Duodenal mucosa (tissue), 2 donors: ENCODE results near the gene TMEM26.
A peak's percentile ranks its signal among the peaks of the same experiment; 100 is the strongest.

ENCODE experiments used
- H3K27ac ChIP-seq: one replicate; pipeline ENCODE4 v1.7.0; 2013; ENCODE audit warnings: low read depth, low read length
- H3K27me3 ChIP-seq, 2 donors: one replicate each; pipeline ENCODE4 v1.7.0; 2013; ENCODE audit warnings: low read length in 2 of 2, control low read depth in 1 of 2; ENCODE audit not compliant: insufficient read depth in 2 of 2, control insufficient read depth in 1 of 2
- H3K36me3 ChIP-seq, 2 donors: one replicate each; pipeline ENCODE4 v1.7.0; 2013; ENCODE audit warnings: low read length in 2 of 2, control low read depth in 1 of 2; ENCODE audit not compliant: insufficient read depth in 2 of 2, control insufficient read depth in 1 of 2
- H3K4me1 ChIP-seq, 2 donors: one replicate each; pipeline ENCODE4 v1.7.0; 2013; ENCODE audit warnings: low read length in 2 of 2, control low read depth in 1 of 2; ENCODE audit not compliant: insufficient read depth in 2 of 2, control insufficient read depth in 1 of 2
- H3K4me3 ChIP-seq, 2 donors: one replicate each; pipeline ENCODE4 v1.7.0; 2013; ENCODE audit warnings: low read length in 2 of 2, low read depth in 1 of 2
- H3K9ac ChIP-seq, 2 donors: one replicate each; pipeline ENCODE4 v1.7.0; 2013; ENCODE audit warnings: low read length in 2 of 2, low read depth in 1 of 2
- H3K9me3 ChIP-seq, 2 donors: one replicate each; pipeline ENCODE4 v1.7.0; 2013; ENCODE audit warnings: low read length in 2 of 2, control low read depth in 1 of 2; ENCODE audit not compliant: control insufficient read depth in 1 of 2

Gene TMEM26

DNA sequence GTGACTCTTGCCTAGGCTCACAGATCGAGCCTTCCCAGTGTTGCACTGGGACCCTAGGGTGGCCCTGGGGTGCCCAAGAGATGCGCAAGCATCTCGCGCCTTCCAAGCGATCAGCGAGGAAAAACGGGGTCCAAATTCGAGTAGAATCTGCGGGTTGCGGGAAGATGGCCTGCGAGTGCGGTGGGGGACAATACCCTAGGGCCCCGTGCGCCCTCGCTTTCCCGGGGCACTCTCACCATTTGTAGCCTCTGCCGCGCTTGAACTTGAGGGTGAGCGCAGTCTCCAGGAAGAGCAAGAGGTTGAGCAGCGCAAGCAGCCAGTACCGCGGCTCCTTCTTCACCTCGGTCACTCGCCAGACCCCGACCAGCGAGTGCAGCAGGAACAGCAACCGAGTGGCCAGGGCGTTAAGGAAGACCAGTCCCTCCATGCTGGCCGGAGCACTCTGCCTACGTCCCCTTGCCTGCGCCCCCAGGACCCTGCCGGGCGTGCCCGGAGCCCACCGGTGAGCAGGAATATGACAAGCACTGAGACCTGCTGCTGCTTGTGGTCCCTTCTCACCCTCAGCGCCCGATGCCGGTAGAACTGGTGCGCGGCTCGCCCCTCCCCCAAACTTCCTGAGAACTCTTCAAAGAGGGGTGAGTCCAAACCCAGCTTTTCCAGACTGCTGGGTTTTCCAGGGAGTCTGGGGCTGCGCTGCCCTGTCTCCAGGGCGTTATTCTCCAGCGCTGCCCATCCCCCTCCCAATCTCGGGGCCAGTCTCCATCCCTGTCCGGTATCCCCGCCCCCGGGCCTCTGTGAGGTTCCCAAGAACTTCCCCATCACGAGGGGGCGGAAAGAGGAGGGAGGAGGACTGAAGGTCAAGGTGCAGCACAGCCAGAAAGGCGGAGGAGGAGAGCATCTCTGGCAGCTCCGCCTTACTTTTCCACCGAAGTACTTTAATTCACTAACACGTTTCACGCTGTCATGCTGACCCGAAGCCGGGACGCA is at the start of gene TMEM26:
Gene TMEM26 (minus strand): TSS at position 727 of the 987 bp plus-strand sequence. CDS start 300 bp downstream, at position 427.
- Histone ChIP-seq H3K27ac (peak within 1 kb of the TSS; percentile 65), H3K4me3 (peak within 1 kb of the TSS; percentile 65 to 78), H3K4me1 (peaks cover 11 to 26% of the 10 kb centered on the region in 2 donors), H3K27me3 (peaks cover 7 to 14% of the 10 kb centered on the region in 2 donors), H3K9ac (peak within 1 kb of the TSS; percentile 49 to 60), H3K9me3 (no peaks in the 10 kb centered on the region), H3K36me3 (no peaks in the 10 kb centered on the region)

GRCh38 chr10:61500460-61500859 is 47.3 kb upstream of the TMEM26 start:
- Histone ChIP-seq H3K9me3 (no peaks in the 10 kb centered on the region), H3K27me3 (no peaks in the 10 kb centered on the region), H3K27ac (no peak overlapping the region), H3K9ac (no peak overlapping the region), H3K4me3 (no peak overlapping the region), H3K4me1 (no peaks in the 10 kb centered on the region), H3K36me3 (no peaks in the 10 kb centered on the region)

DNA sequence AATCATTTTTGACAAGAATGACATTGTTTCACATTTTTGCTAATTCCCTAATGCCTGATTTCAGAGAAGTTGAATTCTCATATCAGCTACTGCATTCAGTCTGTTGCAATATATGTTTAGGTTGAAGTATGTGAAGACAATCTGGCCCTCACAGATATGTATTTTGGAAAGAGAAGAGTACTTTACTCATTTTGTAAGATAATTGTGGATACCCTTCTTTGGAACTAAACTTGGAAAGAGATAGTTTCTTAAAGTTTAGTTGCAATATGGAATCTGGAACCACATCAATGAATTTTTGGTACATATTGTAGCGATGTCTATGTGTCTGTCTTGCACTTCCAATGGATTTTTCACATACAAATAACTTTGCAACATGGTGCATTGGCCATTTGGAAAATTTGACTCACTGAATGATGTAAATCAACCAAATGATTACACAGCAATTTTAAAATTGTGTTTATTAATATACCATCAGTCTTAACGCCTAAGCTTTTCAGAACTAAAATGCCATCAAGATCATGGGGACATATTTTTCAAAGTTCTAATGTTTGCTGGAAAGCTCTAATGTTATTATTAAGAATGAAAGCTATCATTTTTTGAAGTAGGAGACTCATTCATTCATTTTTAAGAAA is 39.3 kb upstream of the TMEM26 start:
- Histone ChIP-seq H3K27ac (no peak overlapping the region), H3K9ac (no peak overlapping the region), H3K4me1 (no peaks in the 10 kb centered on the region), H3K27me3 (no peaks in the 10 kb centered on the region), H3K4me3 (no peak overlapping the region), H3K36me3 (no peaks in the 10 kb centered on the region), H3K9me3 (no peaks in the 10 kb centered on the region)

- Histone ChIP-seq H3K4me3 (no peak overlapping the region), H3K9ac (no peak overlapping the region), H3K4me1 (no peaks in the 10 kb centered on the region), H3K9me3 (no peaks in the 10 kb centered on the region), H3K36me3 (no peaks in the 10 kb centered on the region), H3K27ac (no peak overlapping the region), H3K27me3 (no peaks in the 10 kb centered on the region)
Measured at GRCh38 chr10:61487506-61487905, 34.3 kb upstream of the TMEM26 start.

GRCh38 chr10:61486738-61487396 is 33.7 kb upstream of the TMEM26 start:
- Histone ChIP-seq H3K9ac (no peak overlapping the region), H3K4me1 (no peaks in the 10 kb centered on the region), H3K4me3 (no peak overlapping the region), H3K27ac (no peak overlapping the region), H3K9me3 (no peaks in the 10 kb centered on the region), H3K27me3 (no peaks in the 10 kb centered on the region), H3K36me3 (no peaks in the 10 kb centered on the region)

DNA sequence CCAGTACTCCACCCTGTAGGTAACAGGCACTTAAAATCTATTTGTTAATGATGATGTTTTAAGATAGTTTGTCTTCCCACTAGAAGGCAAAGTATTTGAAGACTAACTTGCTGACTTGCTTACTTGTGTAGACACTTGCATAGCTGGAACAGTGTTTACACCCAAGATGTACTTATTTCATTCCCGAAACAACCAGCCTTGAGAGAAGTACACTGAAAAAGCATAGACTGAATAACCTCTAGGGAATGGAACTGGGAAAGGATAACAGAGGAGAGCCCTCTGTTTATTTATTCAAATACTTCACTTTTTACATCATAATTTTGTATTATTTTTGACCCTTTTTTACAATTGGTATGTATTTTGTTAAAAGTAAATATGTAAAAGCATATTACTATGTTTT is 33.1 kb upstream of the TMEM26 start:
- Histone ChIP-seq H3K36me3 (no peaks in the 10 kb centered on the region), H3K27ac (no peak overlapping the region), H3K4me3 (no peak overlapping the region), H3K9ac (no peak overlapping the region), H3K27me3 (no peaks in the 10 kb centered on the region), H3K9me3 (no peaks in the 10 kb centered on the region), H3K4me1 (no peaks in the 10 kb centered on the region)

- no peak overlapping the region for H3K9ac ChIP-seq
- H3K27ac ChIP-seq, result no peak overlapping the region
- H3K4me1 ChIP-seq, result peaks cover 4 to 6% of the 10 kb centered on the region in 2 donors
- no peaks in the 10 kb centered on the region for H3K9me3 ChIP-seq
- no peaks in the 10 kb centered on the region for H3K27me3 ChIP-seq
- H3K36me3 ChIP-seq, result no peaks in the 10 kb centered on the region
- no peak overlapping the region for H3K4me3 ChIP-seq
Measured at GRCh38 chr10:61481597-61481996, 28.4 kb upstream of the TMEM26 start.

DNA sequence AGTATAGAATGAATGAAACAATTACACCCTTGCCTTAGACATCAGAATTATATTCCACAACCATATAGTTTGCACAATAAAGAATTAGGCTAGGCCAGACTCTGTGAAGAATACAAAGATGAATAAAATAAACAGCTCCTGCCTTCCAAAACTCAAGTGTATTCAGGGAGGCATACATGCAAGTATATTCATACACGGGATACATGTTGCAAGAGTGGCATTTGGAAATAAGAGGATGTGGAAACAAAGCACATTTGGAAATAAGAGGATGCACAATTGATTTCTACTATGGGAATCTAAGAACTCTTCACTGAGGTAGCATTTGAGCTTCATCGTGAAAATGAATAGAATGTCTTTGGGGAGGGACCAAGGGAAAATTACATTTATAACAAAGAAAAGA is 27.0 kb upstream of the TMEM26 start:
- peaks cover 4 to 6% of the 10 kb centered on the region in 2 donors for H3K4me1 ChIP-seq
- no peaks in the 10 kb centered on the region for H3K9me3 ChIP-seq
- no peak overlapping the region for H3K9ac ChIP-seq
- no peak overlapping the region for H3K4me3 ChIP-seq
- no peaks in the 10 kb centered on the region for H3K27me3 ChIP-seq
- no peak overlapping the region for H3K27ac ChIP-seq
- no peaks in the 10 kb centered on the region for H3K36me3 ChIP-seq

DNA sequence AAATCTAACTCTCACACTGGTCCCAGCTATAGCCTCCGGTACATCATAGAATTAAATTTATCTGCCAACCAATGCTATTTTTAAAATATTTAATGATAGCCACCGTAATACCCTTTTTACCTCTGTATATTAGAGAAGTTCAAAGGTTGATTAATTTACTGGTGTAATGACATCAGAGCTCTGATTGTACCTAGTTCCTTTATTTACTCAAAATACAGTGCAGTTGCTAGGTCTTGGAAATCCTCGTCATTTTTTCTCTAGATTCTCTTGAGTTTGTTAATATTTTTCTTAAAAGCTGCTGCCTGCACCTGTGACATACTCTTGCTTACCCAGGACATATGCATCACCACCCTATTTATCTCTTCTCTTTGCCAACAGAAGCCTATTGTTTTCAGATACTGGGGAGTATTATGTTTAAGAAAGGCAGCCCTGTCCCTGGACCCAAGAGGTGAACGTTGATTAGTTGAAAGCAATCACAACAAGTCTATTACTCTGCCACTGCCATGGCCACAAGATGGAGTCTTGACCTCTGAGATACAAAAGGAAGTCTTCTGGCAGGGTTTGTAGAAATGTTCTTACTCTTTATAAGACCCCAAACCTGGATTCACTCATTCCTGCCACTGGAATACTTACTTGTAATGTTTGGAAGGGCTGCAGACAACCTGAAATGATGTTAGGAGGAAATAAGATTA is 25.6 kb upstream of the TMEM26 start:
- Histone ChIP-seq H3K9me3 (no peaks in the 10 kb centered on the region), H3K27me3 (no peaks in the 10 kb centered on the region), H3K4me1 (peaks cover 4 to 19% of the 10 kb centered on the region in 2 donors), H3K27ac (no peak overlapping the region), H3K4me3 (no peak overlapping the region), H3K36me3 (no peaks in the 10 kb centered on the region), H3K9ac (no peak overlapping the region)
